Suprapubic skin (tissue), 4 donors: Measurements from ENCODE around the gene KCNN4. TPM values are rescaled to one million over a fixed set of nuclear protein-coding genes. Genes with fewer than 3 reads are reported as not detected.
"Not testable (repeated sequence)": the region's sequence is repeated elsewhere in the genome, so short reads cannot be mapped to it uniquely, and the experiment has no call there.

Experiments used
- DNase-seq, 2 donors: peaks; one replicate each; pipeline ENCODE4 v3.0.0-alpha.2; 2019; ENCODE audit warnings: low spot score in 2 of 2
- H3K27ac ChIP-seq: fragments of 200-600 bp; sonication (generic); one replicate; pipeline ENCODE4 v1.5.1; 2019
- H3K27me3 ChIP-seq: fragments of 200-600 bp; sonication (generic); one replicate; pipeline ENCODE4 v1.5.1; 2019
- H3K36me3 ChIP-seq: fragments of 200-600 bp; sonication (generic); one replicate; pipeline ENCODE4 v1.5.1; 2019
- H3K4me1 ChIP-seq: fragments of 200-600 bp; sonication (generic); one replicate; pipeline ENCODE4 v1.5.1; 2019
- H3K4me3 ChIP-seq: fragments of 200-600 bp; sonication (generic); one replicate; pipeline ENCODE4 v1.5.1; 2019; ENCODE audit warnings: mild to moderate bottlenecking
- H3K9me3 ChIP-seq: fragments of 200-600 bp; sonication (generic); one replicate; pipeline ENCODE4 v1.5.1; 2019
- CTCF ChIP-seq, 2 donors: fragments of 200-600 bp in 1 of 2; fragments of 450-650 bp in 1 of 2; sonication (generic) in 1 of 2; IDR thresholded peaks; one replicate each; pipeline ENCODE4 v1.5.1; 2016 to 2019; ENCODE audit warnings: antibody characterized with exemption in 2 of 2, mild to moderate bottlenecking in 1 of 2, moderate library complexity in 1 of 2
- EP300 ChIP-seq: sonication (generic); formaldehyde crosslinking; IDR thresholded peaks from one replicate; pipeline ENCODE4 v1.6.1; 2017; ENCODE audit warnings: antibody characterized with exemption
- POLR2A ChIP-seq, 2 donors: fragments of 450-650 bp; IDR thresholded peaks; one replicate each; pipeline ENCODE4 v1.6.1; 2017; ENCODE audit warnings: antibody characterized with exemption in 2 of 2, mild to moderate bottlenecking in 2 of 2, moderate library complexity in 2 of 2
- POLR2AphosphoS5 ChIP-seq, 3 donors: sonication (generic); formaldehyde crosslinking; IDR thresholded peaks; one replicate each; pipeline ENCODE4 v1.6.1; 2017; ENCODE audit warnings: antibody characterized with exemption in 3 of 3
- WGBS: methylation state at CpG from one replicate; pipeline ENCODE4 v1.1.5; 2018; 5-methylcytosine and 5-hydroxymethylcytosine counted together
- total RNA-seq, 4 donors: library from RNA; depleted of rRNA; stranded (reverse); fragments of >200 nt; gene quantifications; one replicate each; pipeline ENCODE4 v1.1.0, GENCODE V29; 2016

Gene KCNN4
- total RNA-seq, 4 donors from 2014 or later = 26.4 to 77.9 (median 48.2) TPM

- H3K27ac ChIP-seq = no peak overlapping the region
- 19% methylated on average over 36 of the region's 48 CpGs for WGBS
- no peak for DNase-seq
These were observed 39.5 kb upstream of the KCNN4 start for GRCh38 chr19:43820098-43820883.

GRCh38 chr19:43818500-43818899 is 37.7 kb upstream of the KCNN4 start:
- 43% methylated on average over 5 of the region's 5 CpGs for WGBS
- TF ChIP-seq POLR2AphosphoS5 (IDR thresholded peaks at IDR 0.05) (peak in 2 of 3 donors; percentile 8 to 72), POLR2A (IDR thresholded peaks at IDR 0.05) (no peak)
- H3K27ac ChIP-seq = no peak overlapping the region
- no peak for DNase-seq
- H3K9me3 ChIP-seq = no peaks in the 10 kb centered on the region
- peaks cover 23% of the 10 kb centered on the region for H3K4me1 ChIP-seq
- H3K4me3 ChIP-seq = no peak overlapping the region
- H3K36me3 ChIP-seq = no peaks in the 10 kb centered on the region
- H3K27me3 ChIP-seq = peaks cover 9% of the 10 kb centered on the region

More at GRCh38 chr19:43820098-43820883, 39.5 kb upstream of the KCNN4 start:
- H3K9me3 ChIP-seq = no peaks in the 10 kb centered on the region
- H3K27me3 ChIP-seq = peaks cover 9% of the 10 kb centered on the region
- peak overlapping the region; percentile 41 for H3K4me3 ChIP-seq
- TF ChIP-seq POLR2A (IDR thresholded peaks at IDR 0.05) = no peak
- TF ChIP-seq POLR2AphosphoS5 (IDR thresholded peaks at IDR 0.05) = no peak
- TF ChIP-seq CTCF (IDR thresholded peaks at IDR 0.05) = no peak
- TF ChIP-seq EP300 = no peak
- H3K36me3 ChIP-seq = no peaks in the 10 kb centered on the region
- H3K4me1 ChIP-seq = peaks cover 23% of the 10 kb centered on the region

GRCh38 chr19:43817454-43817853 is 36.7 kb upstream of the KCNN4 start:
- not testable (repeated sequence) for H3K9me3 ChIP-seq, H3K27ac ChIP-seq, DNase-seq, H3K4me3 ChIP-seq, H3K27me3 ChIP-seq, H3K36me3 ChIP-seq
- WGBS = 93% methylated on average over 1 of the region's 1 CpG
- peaks cover 23% of the 10 kb centered on the region for H3K4me1 ChIP-seq

GRCh38 chr19:43814663-43815352 is 34.0 kb upstream of the KCNN4 start:
- WGBS = 59% methylated on average over 5 of the region's 5 CpGs
- H3K4me3 ChIP-seq = no peak overlapping the region

GRCh38 chr19:43812688-43813087 is 31.9 kb upstream of the KCNN4 start:
- TF ChIP-seq POLR2A (IDR thresholded peaks at IDR 0.05) = no peak
- TF ChIP-seq EP300 = no peak
- no peak for TF ChIP-seq CTCF (IDR thresholded peaks at IDR 0.05)
- no peak for TF ChIP-seq POLR2AphosphoS5 (IDR thresholded peaks at IDR 0.05)
- Histone ChIP-seq H3K27me3 (no peaks in the 10 kb centered on the region), H3K27ac (no peak overlapping the region), H3K4me1 (peaks cover 7% of the 10 kb centered on the region), H3K4me3 (no peak overlapping the region), H3K36me3 (no peaks in the 10 kb centered on the region), H3K9me3 (no peaks in the 10 kb centered on the region)
- DNase-seq = no peak
- WGBS = 66% methylated on average over 6 of the region's 6 CpGs

More at GRCh38 chr19:43814663-43815352, 34.0 kb upstream of the KCNN4 start:
- no peaks in the 10 kb centered on the region for H3K36me3 ChIP-seq
- DNase-seq = no peak
- no peaks in the 10 kb centered on the region for H3K27me3 ChIP-seq
- H3K9me3 ChIP-seq = no peaks in the 10 kb centered on the region
- H3K27ac ChIP-seq = no peak overlapping the region
- peaks cover 11% of the 10 kb centered on the region for H3K4me1 ChIP-seq
- TF ChIP-seq POLR2A (IDR thresholded peaks at IDR 0.05) = no peak
- TF ChIP-seq EP300 = no peak
- no peak for TF ChIP-seq CTCF (IDR thresholded peaks at IDR 0.05)
- no peak for TF ChIP-seq POLR2AphosphoS5 (IDR thresholded peaks at IDR 0.05)

GRCh38 chr19:43812259-43812658 is 31.5 kb upstream of the KCNN4 start:
- no peaks in the 10 kb centered on the region for H3K27me3 ChIP-seq
- H3K9me3 ChIP-seq = no peaks in the 10 kb centered on the region
- no peaks in the 10 kb centered on the region for H3K36me3 ChIP-seq
- no peak overlapping the region for H3K4me3 ChIP-seq
- peaks cover 7% of the 10 kb centered on the region for H3K4me1 ChIP-seq
- WGBS = 68% methylated on average over 1 of the region's 1 CpG
- no peak for DNase-seq
- no peak overlapping the region for H3K27ac ChIP-seq
- TF ChIP-seq POLR2A (IDR thresholded peaks at IDR 0.05) (no peak), POLR2AphosphoS5 (IDR thresholded peaks at IDR 0.05) (no peak), EP300 (no peak), CTCF (IDR thresholded peaks at IDR 0.05) (no peak)
